ENCODE data around the gene SIGLEC6.

- TF ChIP-seq CTCF (IDR thresholded peaks at IDR 0.05) (no peak), POLR2A (IDR thresholded peaks at IDR 0.05) (no peak)
Observed at GRCh38 chr19:51565583-51565982, 34.1 kb upstream of the SIGLEC6 start.

All from lower leg skin (tissue), 3 donors.